GM12891 (cell line): ENCODE data around the gene KLHL14.

Source experiments
- PAX5 ChIP-seq: IDR thresholded peaks from 2 replicates; pipeline ENCODE4 v1.6.1; 2011; ENCODE audit warnings: low read length, moderate library complexity, mild to moderate bottlenecking; ENCODE audit not compliant: insufficient read depth, severe bottlenecking
- POLR2A ChIP-seq: IDR thresholded peaks from 2 replicates; pipeline ENCODE4 v1.6.1; 2011; ENCODE audit warnings: low read depth, low read length, control low read depth
- POLR2AphosphoS5 ChIP-seq: IDR thresholded peaks from 2 replicates; pipeline ENCODE4 v1.6.1; 2011; ENCODE audit warnings: low read depth, low read length, control low read depth
- TAF1 ChIP-seq: IDR thresholded peaks from 2 replicates; pipeline ENCODE4 v1.6.1; 2011; ENCODE audit warnings: low read depth, low read length, control low read depth

DNA sequence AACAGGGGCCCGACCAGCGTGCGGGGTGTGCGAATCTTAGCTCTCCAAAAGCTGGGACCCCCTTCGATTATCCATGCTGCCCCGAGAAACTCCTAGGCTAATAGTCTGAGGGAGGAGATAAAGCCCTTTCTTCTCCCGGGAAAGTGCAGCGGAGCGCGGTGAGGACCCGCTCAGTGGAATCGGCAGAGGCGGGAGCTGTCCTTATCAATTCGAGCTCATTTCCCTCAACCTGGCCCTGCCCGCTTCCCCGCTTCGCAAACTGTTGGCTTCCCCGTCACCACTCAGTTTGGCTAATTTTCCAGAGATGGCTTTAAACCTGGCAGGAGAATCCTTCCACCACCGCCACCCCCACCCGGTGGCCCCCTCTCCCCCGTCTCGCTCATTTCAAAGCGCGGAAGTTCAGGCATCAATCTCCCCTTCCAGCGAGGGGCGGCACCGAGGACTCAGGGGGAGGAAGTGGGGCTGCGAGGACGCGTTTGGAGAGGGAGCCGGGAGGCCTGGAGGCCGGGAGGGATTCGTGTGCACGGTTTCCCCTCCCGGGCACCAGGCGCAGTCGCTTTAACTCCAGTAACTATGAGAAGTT, 1.6 kb downstream of the KLHL14 start:
- TF ChIP-seq POLR2AphosphoS5 (no peak), TAF1 (no peak), POLR2A (no peak), PAX5 (no peak)
